PC-3 (cell line): ENCODE measurements around the gene CLSTN3. TPM values are rescaled to one million over a fixed set of nuclear protein-coding genes. Genes with fewer than 3 reads are reported as not detected.

Source experiments
- ATAC-seq: fragments of 200-7000 bp; cut with Tn5 transposase; 2 replicates; pipeline ENCODE4 v1.9.1; 2020; ENCODE audit warnings: mild to moderate bottlenecking, moderate library complexity
- BruUV-seq: library from RNA; stranded (reverse); fragments of 400-500 nt; replicated peaks from 2 replicates; lab custom pipeline; 2021; lab: Mats Ljungman, UMichigan
- CTCF ChIA-PET: fragments of 300-600 bp; sonication (Branson Sonifier 250); formaldehyde crosslinking; loops from one replicate; lab custom pipeline; 2022; ENCODE audit warnings: antibody characterized with exemption; lab: Charles Lee
- POLR2A ChIA-PET: fragments of 300-600 bp; sonication (Branson Sonifier 250); formaldehyde crosslinking; loops from one replicate; lab custom pipeline; 2022; ENCODE audit warnings: antibody characterized with exemption; ENCODE audit not compliant: unreplicated experiment; lab: Charles Lee
- DNase-seq: peaks from one replicate; pipeline ENCODE4 v3.0.0-alpha.2; 2015
- H2AFZ ChIP-seq: fragments of 300-600 bp; sonication (generic); 2 replicates; pipeline ENCODE4 v1.6.0; 2016; ENCODE audit warnings: antibody characterized with exemption, low read length
- H3F3A ChIP-seq: fragments of 300-600 bp; sonication (generic); one replicate; pipeline ENCODE4 v1.6.0; 2017; ENCODE audit warnings: antibody characterized with exemption, low read length, control low read depth, mild to moderate bottlenecking; ENCODE audit not compliant: unreplicated experiment
- H3K27ac ChIP-seq: fragments of 300-600 bp; sonication (generic); 2 replicates; pipeline ENCODE4 v1.5.1; 2016; ENCODE audit warnings: mild to moderate bottlenecking, low read length
- H3K27me3 ChIP-seq: fragments of 300-600 bp; sonication (generic); 2 replicates; pipeline ENCODE4 v1.6.1; 2016; ENCODE audit warnings: low read length, mixed read lengths
- H3K36me3 ChIP-seq: fragments of 300-600 bp; sonication (generic); 2 replicates; pipeline ENCODE4 v1.6.1; 2016; ENCODE audit warnings: low read depth, mixed run types, low read length, mixed read lengths
- H3K4me1 ChIP-seq: fragments of 300-600 bp; sonication (generic); 2 replicates; pipeline ENCODE4 v1.5.1; 2016; ENCODE audit warnings: low read length; ENCODE audit not compliant: insufficient read depth
- H3K4me2 ChIP-seq: fragments of 300-600 bp; sonication (generic); 2 replicates; pipeline ENCODE4 v1.6.0; 2016; ENCODE audit warnings: low read length
- H3K4me3 ChIP-seq: fragments of 300-600 bp; sonication (generic); 2 replicates; pipeline ENCODE4 v1.5.1; 2016; ENCODE audit warnings: mild to moderate bottlenecking, low read length, mixed read lengths
- H3K79me2 ChIP-seq: fragments of 300-600 bp; sonication (generic); 2 replicates; pipeline ENCODE4 v1.6.1; 2017; ENCODE audit warnings: low read length, mixed read lengths
- H3K9ac ChIP-seq: fragments of 300-600 bp; sonication (generic); 2 replicates; pipeline ENCODE4 v1.6.0; 2016; ENCODE audit warnings: mild to moderate bottlenecking, low read length
- H3K9me2 ChIP-seq: fragments of 300-600 bp; sonication (generic); replicated peaks from 2 replicates; pipeline ENCODE4 v1.6.1; 2016; ENCODE audit warnings: mixed run types, low read length, mixed read lengths
- H3K9me3 ChIP-seq: fragments of 300-600 bp; sonication (generic); 2 replicates; pipeline ENCODE4 v1.6.1; 2016; ENCODE audit warnings: low read length, mixed read lengths
- H4K20me1 ChIP-seq: fragments of 300-600 bp; sonication (generic); 2 replicates; pipeline ENCODE4 v1.6.1; 2016; ENCODE audit warnings: low read length, mixed read lengths
- EZH2 ChIP-seq: fragments of 300-600 bp; sonication (generic); IDR thresholded peaks from one replicate; pipeline ENCODE4 v1.6.1; 2017; ENCODE audit warnings: antibody characterized with exemption, mild to moderate bottlenecking, low read length; ENCODE audit not compliant: unreplicated experiment
- EZH2phosphoT487 ChIP-seq: fragments of 300-600 bp; sonication (generic); IDR thresholded peaks from 2 replicates; pipeline ENCODE4 v1.6.1; 2018; ENCODE audit warnings: mild to moderate bottlenecking, antibody characterized with exemption, low read length, borderline replicate concordance
- intact Hi-C: fragments of 100-400 bp; cut with micrococcal nuclease; formaldehyde crosslinking; loops from 2 replicates; pipeline ENCODE4 v1.9.0; 2023
- total RNA-seq: library from RNA; depleted of rRNA; stranded (reverse); fragments of >200 nt; gene quantifications from 2 replicates; pipeline ENCODE4 v1.2.3, GENCODE V29; 2014
- TF ChIP-seq, protein P1 (sequence below): fragments of 300-600 bp; sonication (generic); conservative IDR thresholded peaks from 2 replicates; pipeline ENCODE4 v1.5.1; 2017; ENCODE audit warnings: antibody characterized with exemption, low read depth, mild to moderate bottlenecking, low read length

CLSTN3 gene
- total RNA-seq, 1 experiment from 2014 or later, result 10.9 TPM

DNA sequence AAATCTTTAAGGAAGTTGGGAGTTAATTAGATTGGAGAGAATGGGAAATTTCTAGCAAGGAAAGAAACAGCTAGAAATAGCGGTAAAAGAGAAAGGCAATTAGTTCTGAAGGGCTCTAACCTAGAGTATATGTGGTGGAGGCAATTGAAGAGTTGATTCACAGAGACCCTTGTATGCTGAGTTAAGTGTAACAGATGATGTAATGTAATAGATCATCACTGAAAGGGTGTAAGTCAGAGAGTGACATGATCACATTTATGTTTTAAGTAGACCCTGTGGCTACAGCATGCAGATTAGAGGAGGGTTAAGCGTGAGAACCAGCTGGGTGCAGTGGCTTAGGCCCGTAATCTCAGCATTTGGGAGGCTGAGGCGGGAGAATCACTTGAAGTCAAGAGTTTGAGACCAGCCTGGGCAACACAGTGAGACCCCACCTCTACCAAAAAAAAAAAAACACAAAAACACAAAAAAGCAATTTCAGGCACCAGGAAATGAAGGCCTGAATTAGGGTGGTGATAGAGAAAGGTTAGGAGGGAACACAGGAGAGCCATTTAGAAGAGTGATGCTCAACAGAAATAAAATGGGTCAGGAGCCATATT lies 4.4 kb upstream of the CLSTN3 start:
- Histone ChIP-seq H3K36me3 (no peaks in the 10 kb centered on the region), H3K27me3 (no peaks in the 10 kb centered on the region), H2AFZ (no peak overlapping the region), H3K4me1 (peaks cover 7% of the 10 kb centered on the region; the same call in 1 of the 2 replicates), H3K27ac (no peak overlapping the region), H3K9me3 (no peaks in the 10 kb centered on the region), H3K9me2 (no peaks in the 10 kb centered on the region), H3K4me2 (no peak overlapping the region), H3K4me3 (no peak overlapping the region), H3K79me2 (no peaks in the 10 kb centered on the region), H4K20me1 (no peaks in the 10 kb centered on the region), H3F3A (no peaks in the 10 kb centered on the region), H3K9ac (no peak overlapping the region)
- DNase-seq (no peak), ATAC-seq (no peak)
- TF ChIP-seq EZH2, result no peak
- TF ChIP-seq, protein P1, sequence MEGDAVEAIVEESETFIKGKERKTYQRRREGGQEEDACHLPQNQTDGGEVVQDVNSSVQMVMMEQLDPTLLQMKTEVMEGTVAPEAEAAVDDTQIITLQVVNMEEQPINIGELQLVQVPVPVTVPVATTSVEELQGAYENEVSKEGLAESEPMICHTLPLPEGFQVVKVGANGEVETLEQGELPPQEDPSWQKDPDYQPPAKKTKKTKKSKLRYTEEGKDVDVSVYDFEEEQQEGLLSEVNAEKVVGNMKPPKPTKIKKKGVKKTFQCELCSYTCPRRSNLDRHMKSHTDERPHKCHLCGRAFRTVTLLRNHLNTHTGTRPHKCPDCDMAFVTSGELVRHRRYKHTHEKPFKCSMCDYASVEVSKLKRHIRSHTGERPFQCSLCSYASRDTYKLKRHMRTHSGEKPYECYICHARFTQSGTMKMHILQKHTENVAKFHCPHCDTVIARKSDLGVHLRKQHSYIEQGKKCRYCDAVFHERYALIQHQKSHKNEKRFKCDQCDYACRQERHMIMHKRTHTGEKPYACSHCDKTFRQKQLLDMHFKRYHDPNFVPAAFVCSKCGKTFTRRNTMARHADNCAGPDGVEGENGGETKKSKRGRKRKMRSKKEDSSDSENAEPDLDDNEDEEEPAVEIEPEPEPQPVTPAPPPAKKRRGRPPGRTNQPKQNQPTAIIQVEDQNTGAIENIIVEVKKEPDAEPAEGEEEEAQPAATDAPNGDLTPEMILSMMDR, result no peak
- no peak for TF ChIP-seq EZH2phosphoT487
- intact Hi-C loops, result no loop called here
- BruUV-seq, result no TSS peak
- CTCF ChIA-PET, result no interaction called here
- POLR2A ChIA-PET, result no interaction called here

- POLR2A ChIA-PET, result no interaction called here
- no peaks in the 10 kb centered on the region for H3K9me2 ChIP-seq
- H3K4me1 ChIP-seq, result peaks cover 7% of the 10 kb centered on the region
- no peak overlapping the region for H3K9ac ChIP-seq
- H3K9me3 ChIP-seq, result no peaks in the 10 kb centered on the region
- TF ChIP-seq EZH2phosphoT487, result no peak
- TF ChIP-seq, protein P1, result no peak
- no peak for TF ChIP-seq EZH2
- no peaks in the 10 kb centered on the region for H4K20me1 ChIP-seq
- no peak overlapping the region for H3K27ac ChIP-seq
- H3K36me3 ChIP-seq, result no peaks in the 10 kb centered on the region
- ATAC-seq (no peak), DNase-seq (no peak)
- H3K79me2 ChIP-seq, result no peaks in the 10 kb centered on the region
- no TSS peak for BruUV-seq
- H3K4me2 ChIP-seq, result no peak overlapping the region
- intact Hi-C loops, result no loop called here
- no peak overlapping the region for H3K4me3 ChIP-seq
- CTCF ChIA-PET, result no interaction called here
- no peaks in the 10 kb centered on the region for H3K27me3 ChIP-seq
- no peaks in the 10 kb centered on the region for H3F3A ChIP-seq
- H2AFZ ChIP-seq, result no peak overlapping the region
Measured at GRCh38 chr12:7127916-7128626, 2.1 kb upstream of the CLSTN3 start.

GRCh38 chr12:7128681-7129286 lies 1.4 kb upstream of the CLSTN3 start, which contains the start of gene RBP5:
Gene RBP5, minus strand, starts transcription at chr12:7128889. Its CDS starts 114 bp downstream, at chr12:7128775.
- Histone ChIP-seq H2AFZ (peak within 1 kb of the TSS; percentile 93), H3K4me3 (peak within 1 kb of the TSS; percentile 81), H3K9me2 (no peaks in the 10 kb centered on the region), H3K36me3 (no peaks in the 10 kb centered on the region), H4K20me1 (no peaks in the 10 kb centered on the region), H3K9ac (no peak within 1 kb of the TSS), H3F3A (no peaks in the 10 kb centered on the region), H3K9me3 (no peaks in the 10 kb centered on the region), H3K4me1 (peaks cover 7% of the 10 kb centered on the region), H3K4me2 (peak within 1 kb of the TSS; percentile 91), H3K27me3 (no peaks in the 10 kb centered on the region), H3K79me2 (no peaks in the 10 kb centered on the region), H3K27ac (no peak within 1 kb of the TSS)
- ChIA-PET CTCF (no interaction called here), POLR2A (no interaction called here)
- intact Hi-C loops, result no loop called here
- no peak for DNase-seq
- no peak for ATAC-seq
- BruUV-seq, result no TSS peak
- TF ChIP-seq EZH2 (no peak), EZH2phosphoT487 (no peak)
- TF ChIP-seq, protein P1, result no peak
